ENCODE measurements around the gene PSAT1.

PSAT1 gene

DNA sequence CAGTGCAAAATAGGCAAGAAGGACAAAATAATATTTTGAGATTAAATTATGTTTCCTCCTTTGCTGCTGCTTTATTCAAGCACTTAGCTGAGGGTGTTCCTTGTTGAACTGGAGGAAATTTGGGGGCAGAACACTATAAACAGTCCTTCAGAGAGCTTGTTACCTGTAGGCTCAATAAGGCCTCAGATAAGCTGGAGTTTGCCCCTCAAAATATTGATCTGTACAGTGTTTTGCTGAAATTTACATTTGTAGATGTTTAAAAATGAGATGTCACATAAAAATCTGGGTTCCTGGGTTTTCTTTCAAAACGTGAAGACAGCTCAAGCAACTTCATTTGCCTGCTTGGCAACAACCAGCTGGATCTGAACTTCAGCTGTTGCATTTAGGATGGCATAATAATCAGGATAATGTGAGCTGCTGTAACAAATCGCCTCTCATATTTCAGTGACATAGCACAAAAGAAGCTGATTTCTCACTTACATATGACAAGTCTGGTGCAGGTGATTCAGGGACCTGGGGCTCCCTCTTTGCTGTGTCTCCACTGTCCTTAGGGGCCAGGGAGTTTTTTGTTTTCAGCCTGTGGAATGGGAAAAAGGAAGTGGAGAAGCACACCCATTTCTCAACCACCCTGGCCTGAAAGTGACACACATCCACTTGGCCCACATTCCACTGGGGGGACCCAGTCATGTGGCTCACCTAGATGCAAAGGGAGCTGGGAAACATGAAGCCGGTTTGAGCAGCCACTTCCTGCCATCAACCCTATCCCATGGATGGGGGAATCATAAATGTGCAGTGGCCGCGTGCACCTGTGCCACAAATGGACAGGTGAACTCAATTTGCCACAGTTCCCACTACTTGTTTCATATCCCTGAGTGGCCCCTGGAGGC is 2.4 kb upstream of the PSAT1 start:
- DNase-seq: no peak

DNA sequence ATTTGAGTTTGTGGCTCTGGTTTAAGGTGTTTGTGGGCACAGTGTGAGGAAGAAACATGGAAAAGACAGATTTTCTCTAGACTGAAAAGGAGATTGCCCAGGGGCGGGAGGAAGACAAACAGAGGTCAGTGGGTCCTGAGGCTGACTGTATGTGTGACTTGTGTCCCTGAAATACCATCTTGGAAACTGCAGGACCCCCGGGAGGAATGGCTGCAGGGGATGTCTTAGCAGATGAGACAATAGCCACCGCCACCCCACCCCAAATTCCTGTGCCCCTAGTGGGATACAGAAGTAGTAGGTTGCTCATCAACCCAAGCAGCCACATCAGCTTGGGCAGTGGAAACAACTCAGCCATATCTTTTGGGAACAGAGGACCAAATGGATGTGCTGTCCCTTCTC is 1.7 kb upstream of the PSAT1 start:
- no peak for DNase-seq

DNA sequence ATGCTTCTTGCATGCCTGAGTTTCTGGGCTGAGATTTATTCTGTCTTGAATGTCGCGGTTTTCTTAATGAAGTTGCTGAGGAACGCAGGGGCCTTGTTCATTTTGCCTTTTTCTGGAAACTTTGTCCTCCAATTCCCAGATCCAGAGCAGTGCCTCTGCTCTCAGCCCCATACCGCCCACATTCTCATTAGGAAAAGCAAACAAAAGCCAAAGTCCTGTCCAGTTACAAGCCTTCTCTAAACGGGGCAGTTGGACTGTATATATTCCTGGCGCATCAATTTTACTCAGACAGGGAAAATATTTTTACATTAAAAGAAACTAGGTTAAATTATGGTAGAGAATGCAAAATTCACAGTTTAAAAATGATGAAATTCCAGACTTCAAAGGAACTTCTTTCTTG is 1.2 kb upstream of the PSAT1 start:
- no peak for DNase-seq

DNA sequence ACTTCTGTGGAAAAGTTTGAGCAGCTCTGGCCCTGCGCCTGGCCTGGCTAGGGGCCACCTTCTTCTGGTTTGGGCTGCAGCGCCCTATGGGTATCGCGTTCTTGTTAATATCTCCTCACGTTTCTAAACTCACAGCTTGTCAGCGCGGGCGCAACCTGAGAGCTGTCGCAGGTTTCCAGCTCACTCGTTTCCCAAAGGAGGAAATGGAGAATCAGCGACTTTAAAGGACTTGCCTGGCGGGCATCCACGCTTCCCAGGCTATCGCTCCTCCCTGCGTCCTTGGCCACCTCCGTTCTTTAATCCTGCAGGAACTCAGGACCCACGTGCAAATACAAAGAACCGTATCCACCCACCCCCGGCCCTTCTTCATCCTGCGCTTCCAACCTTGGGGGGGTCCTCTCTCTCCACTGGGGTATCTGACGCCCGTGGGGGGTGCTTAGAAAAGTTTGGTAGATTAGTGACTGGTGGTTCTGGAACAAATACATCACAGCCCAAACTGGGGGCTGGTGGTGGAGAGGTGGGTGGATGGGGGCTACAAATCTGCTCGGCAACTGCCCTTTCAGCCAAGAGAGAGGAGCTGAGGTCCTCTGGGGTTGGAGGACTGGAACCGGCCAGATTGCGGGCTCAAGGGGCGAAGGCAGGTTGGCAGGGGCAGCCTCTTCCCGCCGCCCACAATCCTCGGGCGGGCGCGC is 578 bp upstream of the PSAT1 start:
- peak; percentile 9 for DNase-seq

DNA sequence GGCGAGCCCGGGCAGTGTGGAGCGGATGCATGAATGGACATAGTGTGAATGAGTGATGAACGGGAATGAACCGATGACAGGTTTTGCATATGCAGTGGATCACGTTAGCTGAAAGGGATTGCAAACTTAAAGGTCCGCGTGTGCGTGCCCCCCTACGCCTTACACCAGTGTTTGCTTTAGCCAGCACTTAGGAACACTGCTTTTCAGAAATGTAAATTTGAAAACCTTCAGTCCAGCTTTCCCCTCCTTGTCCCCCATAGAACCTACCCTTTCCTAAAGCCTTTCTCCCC is 692 bp downstream of the PSAT1 start:
- DNase-seq: no peak

DNA sequence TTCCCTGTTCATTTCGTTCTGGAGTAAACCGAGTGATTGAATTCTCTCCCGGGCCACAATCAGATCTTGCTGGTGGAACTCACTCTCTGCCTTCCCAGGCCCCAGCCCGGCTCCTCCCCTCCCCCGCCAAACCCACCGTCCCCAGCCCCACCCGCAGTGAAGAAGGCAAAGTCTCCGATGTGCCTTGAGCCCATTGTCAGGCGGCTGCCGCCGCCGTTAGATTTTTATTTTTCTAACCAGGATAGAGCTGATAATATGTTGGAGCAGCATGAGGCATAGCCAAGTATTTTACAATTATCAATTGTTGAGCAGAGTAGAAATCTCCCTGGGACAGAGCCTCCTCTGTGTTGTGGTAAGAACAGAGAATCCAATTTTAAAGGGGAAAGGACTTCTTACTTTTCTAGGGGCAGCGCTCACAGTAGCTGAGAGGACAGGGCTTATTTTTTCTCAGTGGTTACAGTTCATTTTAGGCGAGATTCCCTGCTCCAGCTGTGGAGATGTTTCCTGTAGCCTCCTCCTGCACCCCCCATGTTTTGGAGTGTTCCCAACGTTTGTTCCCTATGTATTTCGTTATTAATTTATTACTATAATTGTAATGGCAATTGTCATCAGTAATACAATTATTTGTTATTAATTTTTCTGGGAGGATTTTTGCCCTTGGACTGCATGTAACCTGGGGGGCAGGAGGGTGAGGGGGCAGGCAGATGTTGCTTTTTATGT is 1.3 kb downstream of the PSAT1 start:
- no peak for DNase-seq

DNA sequence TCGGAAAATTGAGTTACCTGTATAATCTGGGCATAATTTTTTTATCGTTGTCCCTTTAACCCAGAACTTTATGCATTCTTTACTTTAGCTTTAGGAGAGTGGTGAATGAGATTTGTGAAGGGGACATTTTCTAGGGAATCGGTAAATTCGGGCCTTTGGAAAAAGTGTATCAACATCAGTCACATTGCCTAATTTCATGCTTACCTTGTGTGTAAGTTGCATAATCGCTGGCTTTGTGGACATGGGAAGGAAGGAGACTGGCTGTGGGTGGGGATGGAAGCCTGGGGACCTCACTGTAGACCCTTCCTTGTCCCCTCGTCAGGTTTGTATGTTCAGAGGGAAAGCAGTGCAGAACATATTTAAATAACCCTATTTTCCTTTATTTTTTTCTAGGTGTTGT is 3.3 kb downstream of the PSAT1 start:
- DNase-seq: no peak

DNA sequence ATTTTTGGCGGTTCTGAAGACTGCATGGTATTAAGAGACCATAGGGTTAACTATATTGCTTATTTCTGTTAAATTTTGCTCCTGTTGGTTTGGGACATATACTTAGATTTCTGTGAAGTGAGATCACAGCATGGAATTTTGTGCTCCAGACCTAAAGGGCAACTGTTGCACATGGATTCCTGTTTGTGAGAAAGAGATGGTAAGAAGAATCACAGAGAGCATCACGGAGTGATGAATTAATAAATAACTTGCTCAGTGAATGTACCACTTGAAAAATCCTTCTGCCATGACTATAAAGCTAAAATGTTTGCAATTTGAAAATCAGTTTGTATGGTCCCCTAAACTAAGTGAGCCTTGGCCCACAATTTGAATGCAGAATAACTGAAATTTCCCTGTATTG is 4.5 kb downstream of the PSAT1 start:
- no peak for DNase-seq

DNA sequence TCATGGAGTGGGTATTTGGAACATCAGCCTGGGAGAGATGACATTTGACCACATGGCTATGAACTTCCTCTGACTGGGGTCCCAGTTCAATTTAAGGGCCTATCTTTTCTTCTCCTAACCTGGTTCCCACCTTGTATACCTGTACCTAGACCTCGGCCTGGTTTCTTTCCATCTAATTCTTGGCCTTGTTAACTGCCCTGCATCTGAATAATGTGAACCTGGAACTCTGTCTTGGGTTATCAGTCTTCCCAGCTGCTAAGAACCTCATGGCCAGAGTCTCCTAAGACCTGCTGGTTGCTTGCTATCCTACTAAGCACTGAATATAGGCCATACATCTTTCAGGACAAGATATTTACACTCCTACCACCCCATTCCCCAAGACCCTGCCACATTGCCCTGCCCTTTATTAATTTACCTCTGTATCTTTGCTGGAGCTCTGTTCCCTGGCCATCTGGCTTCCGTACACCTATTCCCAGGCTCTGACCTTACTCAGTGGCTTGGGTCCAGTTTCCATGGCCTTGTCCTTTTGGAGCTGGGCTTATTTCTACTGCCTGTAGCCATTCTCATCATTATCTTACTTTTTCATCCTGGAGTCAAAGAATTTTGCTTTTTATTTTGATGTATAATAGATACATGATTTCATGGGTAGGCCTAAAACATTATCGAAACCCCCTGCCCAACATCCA is 6.6 kb downstream of the PSAT1 start:
- no peak for DNase-seq

DNA sequence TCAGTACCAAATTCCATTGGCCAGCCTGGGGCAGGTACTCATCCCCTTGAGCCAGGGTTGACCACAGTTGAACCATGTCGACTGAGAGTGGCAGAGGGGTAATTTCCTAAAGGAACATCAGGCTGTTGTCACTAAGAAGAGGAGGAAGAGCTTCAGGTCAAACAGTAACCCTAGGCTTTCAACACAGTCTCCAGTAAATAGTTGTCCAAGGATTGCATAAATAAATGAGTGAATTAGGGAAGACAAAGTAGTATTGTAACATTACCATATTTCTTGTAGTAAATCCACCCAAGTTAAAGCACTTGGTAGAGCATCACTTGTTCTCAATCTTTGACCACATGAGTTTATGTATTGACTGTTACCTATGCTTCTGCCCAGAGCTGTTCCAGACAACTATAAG is 7.4 kb downstream of the PSAT1 start:
- DNase-seq: no peak

DNA sequence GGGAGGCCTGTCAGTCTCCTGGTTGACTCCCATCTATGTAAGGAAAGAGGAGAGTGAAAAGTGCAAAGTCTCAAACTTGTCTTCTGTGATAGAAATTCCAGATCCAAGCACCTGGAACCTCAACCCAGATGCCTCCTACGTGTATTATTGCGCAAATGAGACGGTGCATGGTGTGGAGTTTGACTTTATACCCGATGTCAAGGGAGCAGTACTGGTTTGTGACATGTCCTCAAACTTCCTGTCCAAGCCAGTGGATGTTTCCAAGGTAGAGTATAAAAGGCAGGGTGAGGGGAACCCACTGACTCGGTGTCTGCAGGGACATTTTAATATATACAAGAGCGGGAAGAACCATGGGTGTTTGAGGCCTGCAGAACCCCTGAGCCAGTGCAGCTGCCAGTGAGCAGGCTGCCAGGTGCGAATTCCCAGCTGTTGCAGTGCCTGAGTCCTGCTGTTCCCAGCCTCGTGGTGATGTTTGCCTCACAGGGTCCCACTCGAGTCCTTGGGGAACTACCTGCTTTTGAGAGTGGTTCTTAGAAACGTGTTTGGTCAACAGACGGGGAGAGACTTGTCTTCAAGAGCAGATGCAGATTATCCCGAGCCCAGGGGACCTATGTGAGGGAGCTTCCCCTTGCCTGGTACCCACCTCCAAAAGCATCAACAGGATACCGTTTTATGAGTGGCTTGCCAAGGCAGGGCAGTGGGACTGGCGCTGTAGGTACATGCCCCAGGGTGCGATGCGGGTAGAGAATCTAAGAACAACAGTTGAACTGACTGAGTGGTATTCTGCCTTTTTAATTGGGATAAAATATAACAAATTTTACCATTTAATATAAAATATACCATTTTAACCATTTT is 9.5 kb downstream of the PSAT1 start:
- DNase-seq: no peak

DNA sequence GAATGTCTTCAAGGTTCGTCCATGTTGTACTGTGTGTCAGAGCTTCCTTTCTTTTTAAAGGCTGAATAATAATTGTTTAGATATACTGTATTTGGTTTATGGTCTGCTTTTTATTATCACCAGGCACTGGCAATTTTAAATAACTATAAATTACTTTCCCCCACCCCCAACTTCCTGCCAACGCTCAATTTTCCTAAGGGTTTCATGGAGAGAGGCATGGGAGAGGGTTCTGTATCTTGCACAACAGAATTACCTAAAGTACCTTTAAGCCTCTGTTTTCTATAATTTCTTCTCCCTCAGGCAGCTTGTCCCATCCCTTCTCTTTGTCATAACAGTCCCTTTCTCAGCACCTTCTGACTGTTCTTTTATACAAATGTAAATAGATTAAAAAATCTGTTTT is 10.4 kb downstream of the PSAT1 start:
- no peak for DNase-seq

DNA sequence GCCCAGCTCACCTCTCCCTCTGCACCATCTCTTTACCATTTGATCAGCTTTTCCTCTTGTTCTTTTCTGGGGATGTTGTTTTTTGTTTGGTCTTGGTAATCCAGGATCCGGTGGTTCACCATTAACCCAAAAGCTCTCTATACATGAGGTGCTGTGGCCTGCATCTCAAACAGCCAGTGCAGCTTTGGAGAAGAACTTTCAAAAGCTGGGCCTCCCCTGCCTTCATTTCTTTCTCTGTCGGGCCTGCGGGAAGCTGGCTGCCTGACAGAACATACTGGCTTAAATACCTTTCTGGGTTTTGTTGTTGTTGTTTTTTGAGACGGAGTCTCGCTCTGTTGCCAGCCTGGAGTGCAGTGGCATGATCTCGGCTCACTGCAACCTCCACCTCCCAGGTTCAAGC is 12.1 kb downstream of the PSAT1 start:
- no peak for DNase-seq

DNA sequence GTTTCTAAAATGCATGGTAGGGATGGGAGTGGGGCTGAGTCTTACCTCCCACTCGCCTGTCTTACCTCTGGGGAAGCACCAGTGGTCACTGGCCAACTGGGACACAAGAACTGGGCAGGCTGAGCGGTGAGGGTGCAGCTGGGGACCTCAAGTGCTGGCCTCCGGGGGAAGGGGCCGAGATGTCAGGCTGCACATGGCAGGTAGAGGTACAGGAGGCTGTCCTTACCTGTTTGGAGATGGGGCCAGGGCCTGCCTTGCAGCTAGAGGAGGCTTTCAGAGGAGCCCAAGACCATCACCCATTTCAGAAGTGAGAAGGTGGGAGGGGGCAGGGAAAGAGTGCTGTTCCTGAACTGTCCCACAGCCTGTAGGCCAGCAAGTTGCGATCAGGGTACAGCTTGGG is 14.2 kb downstream of the PSAT1 start:
- no peak for DNase-seq

DNA sequence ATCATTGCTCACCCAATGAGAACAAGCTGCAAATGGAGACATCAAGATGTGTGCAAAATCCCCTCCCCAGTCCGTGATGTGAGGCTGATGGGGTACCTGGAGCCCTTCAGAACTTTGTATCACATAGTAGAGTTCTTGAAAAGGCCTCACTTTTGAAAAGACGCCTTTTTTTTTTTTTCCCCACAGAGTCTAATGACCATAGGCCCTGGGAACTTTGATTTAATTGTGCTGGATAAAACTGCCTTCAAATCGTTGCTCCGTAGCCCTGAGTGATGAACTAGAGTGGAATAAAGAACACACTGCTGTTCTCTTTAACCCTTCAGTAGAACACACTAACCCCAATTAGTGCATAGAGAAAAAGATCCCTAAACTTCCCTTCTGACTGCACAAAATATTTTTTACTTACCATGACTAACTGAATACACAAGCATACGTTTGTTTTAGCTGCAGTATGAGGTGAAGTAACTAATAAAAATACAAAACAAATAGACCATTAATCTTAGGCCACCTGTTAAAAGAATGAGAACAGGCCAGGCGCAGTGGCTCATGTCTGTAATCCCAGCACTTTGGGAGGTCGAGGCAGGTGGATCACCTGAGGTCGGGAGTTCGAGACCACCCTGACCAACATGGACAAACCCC is 15.1 kb downstream of the PSAT1 start:
- DNase-seq: no peak

DNA sequence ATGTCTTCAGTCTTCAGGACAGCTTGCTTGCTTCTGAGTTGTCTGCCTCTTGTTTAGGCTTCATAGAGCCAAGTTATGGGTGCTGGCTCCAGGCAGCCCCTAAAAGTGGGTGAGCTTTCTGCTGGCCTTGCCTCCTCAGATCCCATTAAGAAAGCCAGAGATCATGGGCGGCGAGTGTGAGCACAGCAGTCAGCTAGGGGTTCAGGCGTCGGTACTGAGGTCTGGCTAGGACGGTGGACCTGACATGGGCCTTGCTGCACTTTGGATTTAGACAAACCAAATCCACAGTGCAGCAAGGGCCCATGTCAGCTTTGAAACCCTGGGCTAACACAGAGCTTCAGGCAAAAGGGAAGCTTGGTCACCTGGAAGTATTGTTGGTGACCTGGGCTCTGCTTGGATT is 17.6 kb downstream of the PSAT1 start:
- no peak for DNase-seq

DNA sequence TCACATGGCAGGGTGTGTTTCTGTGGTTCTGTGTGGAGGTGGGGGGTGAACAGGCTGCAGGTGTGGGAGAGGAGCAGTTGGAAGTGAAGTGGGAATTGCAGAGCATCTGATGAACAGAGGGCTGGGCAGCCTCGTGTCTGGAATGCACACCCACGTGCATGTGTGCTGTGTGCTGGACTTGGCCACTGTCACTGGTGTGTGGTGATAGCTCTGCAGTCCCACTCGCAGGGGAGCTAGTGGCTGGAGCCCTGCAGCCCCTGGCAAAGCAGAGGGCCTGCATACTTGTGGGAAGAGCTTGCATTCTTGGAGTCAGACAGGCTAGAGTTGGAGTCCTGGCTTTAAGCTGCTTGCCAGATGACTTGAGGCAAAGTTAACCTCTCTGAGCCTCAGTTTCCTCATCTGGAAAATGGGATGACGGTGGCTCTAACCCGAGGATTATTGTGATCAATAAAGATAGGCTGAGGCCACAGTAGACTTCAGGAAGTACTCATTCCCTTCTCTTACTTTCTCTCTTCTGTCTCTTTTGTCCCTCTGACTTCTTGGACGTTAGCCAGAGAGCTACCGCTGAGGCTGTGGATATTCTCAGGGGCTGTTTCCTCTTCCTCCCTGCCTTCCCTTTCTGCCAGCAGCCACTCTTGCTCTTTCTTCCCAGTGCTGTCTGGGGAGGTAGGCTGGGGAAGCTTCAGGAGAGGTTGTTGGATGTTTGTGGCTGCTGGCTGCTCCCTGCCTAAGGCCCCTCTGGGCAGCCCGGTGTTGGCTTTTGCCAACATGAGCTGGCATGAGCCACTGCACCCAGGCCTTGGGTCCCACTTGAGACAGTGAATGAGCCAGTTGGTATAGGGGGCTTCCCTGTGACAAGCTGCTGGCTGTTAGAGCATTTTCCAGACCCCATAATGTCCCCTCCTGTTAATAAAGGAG is 18.3 kb downstream of the PSAT1 start:
- DNase-seq: no peak

DNA sequence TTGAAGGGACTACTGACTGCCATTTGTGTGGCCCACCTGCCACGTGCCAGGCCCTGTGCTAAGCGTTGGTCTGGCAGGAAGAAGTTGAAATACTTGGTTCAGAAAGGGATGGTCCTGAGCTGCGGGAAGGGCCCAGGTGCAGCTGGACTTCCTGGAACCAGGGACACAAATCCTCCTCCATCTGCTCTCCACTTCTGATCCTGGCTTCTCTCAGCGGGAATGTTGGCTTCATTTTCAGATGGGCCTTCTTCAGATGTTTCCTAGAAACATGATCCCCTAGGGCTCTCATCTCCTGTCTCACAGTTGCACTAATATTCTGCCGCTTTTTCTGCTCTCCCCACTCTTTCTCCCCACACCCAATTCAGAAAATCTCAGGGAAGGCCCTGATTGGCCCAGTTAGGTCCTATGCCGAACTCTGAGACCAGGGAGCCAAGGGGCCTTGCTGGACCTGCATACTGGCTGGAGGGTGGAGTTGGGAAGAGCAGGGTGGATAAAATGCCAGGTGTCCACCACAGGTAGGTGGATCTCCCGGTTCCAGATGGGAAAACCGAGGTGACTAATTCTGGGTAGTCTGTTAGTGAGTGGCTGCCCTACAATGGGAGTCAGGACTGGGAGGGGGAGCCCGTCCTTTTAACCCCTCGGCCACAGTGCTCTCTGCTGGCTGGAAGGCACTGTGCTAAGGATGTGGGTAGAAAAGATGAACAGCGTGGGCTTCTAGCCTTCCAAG is 19.4 kb downstream of the PSAT1 start:
- DNase-seq: no peak

DNA sequence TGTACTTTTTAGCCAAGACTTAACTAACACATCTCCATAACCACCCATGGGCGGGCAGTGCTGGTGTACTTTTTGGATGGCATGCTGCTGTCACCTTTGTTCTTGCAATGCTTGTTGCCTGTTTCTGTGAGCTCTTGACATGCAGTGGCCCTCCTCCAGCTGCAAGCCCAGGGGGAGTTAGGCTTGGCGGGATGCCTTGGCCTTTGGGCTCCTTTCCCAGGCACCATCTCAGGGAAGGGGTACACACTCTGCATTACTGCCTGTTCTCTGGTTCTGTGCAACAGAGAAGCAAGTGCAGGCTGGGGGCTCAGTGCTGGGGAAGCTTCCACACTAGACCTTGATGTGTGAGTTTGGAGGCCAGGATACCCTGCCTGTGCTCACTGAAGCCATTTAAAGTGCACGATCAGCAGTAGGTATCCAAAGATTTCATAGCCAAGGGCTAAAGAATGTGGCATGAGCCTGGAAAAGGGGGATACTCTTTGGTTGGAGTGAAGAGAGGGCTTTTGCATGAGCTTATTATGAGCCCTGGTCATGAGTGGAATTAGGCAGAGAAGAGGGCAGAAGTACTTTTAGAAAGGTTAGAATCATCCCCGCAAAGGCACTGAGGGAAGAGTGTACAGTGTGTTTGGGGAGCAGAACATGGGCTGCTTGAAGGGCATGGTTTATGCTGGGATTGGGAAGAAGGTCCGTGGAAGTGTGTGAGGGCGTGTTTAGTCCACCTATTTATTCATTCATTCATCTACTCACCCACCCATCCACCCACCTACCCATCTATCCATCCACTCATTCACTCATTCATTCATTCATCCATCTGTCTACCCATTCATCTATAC is 22.5 kb downstream of the PSAT1 start:
- DNase-seq: no peak

Measured in stimulated activated CD4-positive, alpha-beta T cell treated with anti-CD3 and anti-CD28 coated beads, Interleukin-4, amount 100 ng/mL, for 24 hours (primary cell).